ENCODE measurements around the gene PIM3. TPM values are rescaled to one million over a fixed set of nuclear protein-coding genes. Genes with fewer than 3 reads are reported as not detected.

PIM3 gene
- total RNA-seq, 2 experiments from 2014 or later = 60.1 to 62.3 TPM

DNA sequence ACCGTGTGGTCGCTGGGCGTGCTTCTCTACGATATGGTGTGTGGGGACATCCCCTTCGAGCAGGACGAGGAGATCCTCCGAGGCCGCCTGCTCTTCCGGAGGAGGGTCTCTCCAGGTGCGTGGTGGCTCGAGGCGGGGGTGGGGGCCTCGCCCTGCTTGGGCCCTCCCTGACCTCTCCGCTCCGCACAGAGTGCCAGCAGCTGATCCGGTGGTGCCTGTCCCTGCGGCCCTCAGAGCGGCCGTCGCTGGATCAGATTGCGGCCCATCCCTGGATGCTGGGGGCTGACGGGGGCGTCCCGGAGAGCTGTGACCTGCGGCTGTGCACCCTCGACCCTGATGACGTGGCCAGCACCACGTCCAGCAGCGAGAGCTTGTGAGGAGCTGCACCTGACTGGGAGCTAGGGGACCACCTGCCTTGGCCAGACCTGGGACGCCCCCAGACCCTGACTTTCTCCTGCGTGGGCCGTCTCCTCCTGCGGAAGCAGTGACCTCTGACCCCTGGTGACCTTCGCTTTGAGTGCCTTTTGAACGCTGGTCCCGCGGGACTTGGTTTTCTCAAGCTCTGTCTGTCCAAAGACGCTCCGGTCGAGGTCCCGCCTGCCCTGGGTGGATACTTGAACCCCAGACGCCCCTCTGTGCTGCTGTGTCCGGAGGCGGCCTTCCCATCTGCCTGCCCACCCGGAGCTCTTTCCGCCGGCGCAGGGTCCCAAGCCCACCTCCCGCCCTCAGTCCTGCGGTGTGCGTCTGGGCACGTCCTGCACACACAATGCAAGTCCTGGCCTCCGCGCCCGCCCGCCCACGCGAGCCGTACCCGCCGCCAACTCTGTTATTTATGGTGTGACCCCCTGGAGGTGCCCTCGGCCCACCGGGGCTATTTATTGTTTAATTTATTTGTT, 2.4 kb downstream of the PIM3 start:
- Mint-ChIP-seq H3K9me3 (no peaks in the 10 kb centered on the region), H3K27me3 (no peaks in the 10 kb centered on the region), H3K27ac (peak overlapping the region; percentile 77), H3K4me3 (peak overlapping the region; percentile 75), H3K36me3 (ENCODE audit: low read depth) (peaks cover 33% of the 10 kb centered on the region), H3K4me1 (peaks cover 40% of the 10 kb centered on the region)
- DNase-seq = peak; percentile 17
- POLR2A ChIA-PET = interaction anchor here (0.6 to 6.0 kb wide), 8 partner anchors 7 to 137 kb away, joined by 3 to 55 read pairs (median 6); no protein-coding TSS in a partner anchor
- CTCF ChIA-PET = interaction anchor here (0.6 to 3.5 kb wide), 2 partner anchors 32 to 67 kb away, joined by 3 to 11 read pairs; no protein-coding TSS in a partner anchor

DNA sequence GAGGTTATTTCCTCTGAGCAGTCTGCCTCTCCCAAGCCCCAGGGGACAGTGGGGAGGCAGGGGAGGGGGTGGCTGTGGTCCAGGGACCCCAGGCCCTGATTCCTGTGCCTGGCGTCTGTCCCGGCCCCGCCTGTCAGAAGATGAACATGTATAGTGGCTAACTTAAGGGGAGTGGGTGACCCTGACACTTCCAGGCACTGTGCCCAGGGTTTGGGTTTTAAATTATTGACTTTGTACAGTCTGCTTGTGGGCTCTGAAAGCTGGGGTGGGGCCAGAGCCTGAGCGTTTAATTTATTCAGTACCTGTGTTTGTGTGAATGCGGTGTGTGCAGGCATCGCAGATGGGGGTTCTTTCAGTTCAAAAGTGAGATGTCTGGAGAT, 3.1 kb downstream of the PIM3 start:
- ChIA-PET CTCF (interaction anchor here (0.6 to 3.5 kb wide), 2 partner anchors 33 to 67 kb away, joined by 3 to 11 read pairs; no protein-coding TSS in a partner anchor), POLR2A (interaction anchor here (0.6 to 6.0 kb wide), 4 partner anchors 7 to 48 kb away, joined by 4 to 55 read pairs (median 29); no protein-coding TSS in a partner anchor)
- Mint-ChIP-seq H3K36me3 (ENCODE audit: low read depth) (peaks cover 33% of the 10 kb centered on the region), H3K27me3 (no peaks in the 10 kb centered on the region), H3K9me3 (no peaks in the 10 kb centered on the region), H3K27ac (peak overlapping the region; percentile 66), H3K4me1 (peaks cover 38% of the 10 kb centered on the region), H3K4me3 (peak overlapping the region; percentile 75)
- peak; percentile 16 for DNase-seq

DNA sequence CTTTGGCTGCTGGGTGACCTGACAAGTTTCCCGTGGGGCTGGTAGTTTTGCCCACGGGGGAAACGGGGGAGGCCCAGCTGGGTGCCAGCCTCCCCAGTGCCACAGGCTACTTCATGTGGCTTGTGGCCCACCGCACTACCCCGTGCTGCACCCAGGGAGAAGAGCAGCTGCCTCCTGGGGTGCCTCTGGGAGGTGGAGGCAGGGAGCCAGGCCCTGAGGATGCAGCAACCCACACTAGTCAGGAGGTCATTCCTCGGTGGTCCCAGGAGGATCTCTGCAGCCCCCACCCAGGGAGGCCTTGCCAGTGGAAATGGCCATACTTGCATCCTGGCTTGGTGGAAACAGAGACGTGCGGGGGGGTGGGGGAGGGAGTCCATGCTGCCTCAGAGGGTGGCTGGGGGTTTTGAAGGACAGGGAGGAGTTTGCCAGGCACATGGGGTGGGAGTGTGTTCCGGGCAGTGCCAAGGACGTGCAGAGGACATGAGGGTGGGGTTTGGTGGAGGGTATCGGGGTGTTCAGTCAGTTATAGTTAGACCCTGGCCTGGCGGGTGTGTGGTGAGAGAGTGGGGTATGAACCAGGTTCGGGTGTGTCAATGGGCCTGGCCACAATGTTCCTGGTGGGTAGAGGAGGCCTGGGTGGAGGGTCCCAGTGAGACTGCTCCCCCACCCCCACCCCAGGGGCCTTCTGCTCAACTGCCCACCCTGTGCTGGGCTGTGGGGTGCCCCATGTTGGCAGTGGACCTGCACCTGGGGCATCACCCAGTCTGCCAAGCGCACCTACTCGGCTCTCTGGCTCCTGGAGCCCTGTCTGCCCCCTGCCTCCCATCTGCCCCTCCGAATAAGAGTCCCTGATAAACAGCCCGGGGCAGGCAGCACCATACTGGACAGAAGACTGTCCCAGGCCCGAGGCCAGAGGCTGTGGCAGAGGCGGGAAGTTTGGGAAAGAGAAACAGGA, 3.8 kb downstream of the PIM3 start:
- H3K9me3 Mint-ChIP-seq = no peaks in the 10 kb centered on the region
- ChIA-PET POLR2A (interaction anchor here (6.0 kb wide), 1 partner anchor 28 kb away, joined by 55 read pairs; no protein-coding TSS in a partner anchor), CTCF (interaction anchor here (3.5 kb wide), 1 partner anchor 34 kb away, joined by 11 read pairs; no protein-coding TSS in a partner anchor)
- H3K4me1 Mint-ChIP-seq = peaks cover 32% of the 10 kb centered on the region
- peak overlapping the region; percentile 66 for H3K27ac Mint-ChIP-seq
- H3K27me3 Mint-ChIP-seq = no peaks in the 10 kb centered on the region
- peak; percentile 29 for DNase-seq
- H3K36me3 Mint-ChIP-seq (ENCODE audit: low read depth) = peaks cover 33% of the 10 kb centered on the region
- peak overlapping the region; percentile 75 for H3K4me3 Mint-ChIP-seq

DNA sequence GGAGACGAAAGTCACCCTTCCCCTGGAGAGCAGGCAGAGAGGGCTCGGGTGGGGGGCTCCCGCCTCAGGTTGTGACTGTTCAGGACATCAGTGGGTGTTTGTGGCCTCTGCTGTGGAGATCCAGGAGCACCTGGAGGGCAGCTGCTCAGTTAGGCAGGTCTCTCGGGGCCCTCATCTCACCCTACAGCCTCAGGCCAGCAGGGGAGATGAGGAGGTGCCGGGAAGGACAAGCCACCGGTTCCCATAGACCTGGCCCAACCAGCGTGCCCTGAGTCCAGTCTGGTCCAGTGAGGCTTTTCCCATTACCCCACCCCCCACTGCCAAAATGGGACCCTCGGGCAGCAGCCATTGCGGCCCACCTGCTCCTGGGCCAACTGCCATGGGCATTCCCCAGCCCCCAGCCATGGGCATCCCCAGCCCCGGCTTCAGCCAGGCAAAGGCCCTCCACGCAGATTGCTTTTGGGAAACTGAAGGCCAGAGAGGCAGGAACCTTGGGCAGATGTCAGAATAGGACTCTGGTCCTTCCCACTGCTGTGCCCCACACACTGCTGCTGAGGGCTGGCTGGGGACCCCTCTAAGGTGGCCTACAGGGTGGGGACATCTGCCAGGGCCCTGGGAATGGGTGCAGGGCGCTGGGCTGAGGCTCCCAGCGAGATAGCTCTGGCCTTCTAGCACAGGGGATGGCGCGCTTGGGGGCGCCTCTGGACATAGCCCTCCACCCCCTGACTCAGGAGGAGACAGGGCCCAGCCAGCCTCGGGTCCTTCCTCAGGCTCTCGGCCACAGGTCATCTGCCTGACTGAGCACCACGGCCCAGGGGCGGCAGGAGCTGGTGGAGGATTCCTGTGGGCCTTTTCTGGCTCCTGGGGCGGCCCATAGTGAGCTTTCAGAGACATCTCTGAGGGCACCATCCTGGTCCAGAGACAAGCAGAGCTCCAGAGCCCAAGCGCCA, 4.8 kb downstream of the PIM3 start:
- peak; percentile 17 for DNase-seq
- Mint-ChIP-seq H3K36me3 (ENCODE audit: low read depth) (peaks cover 33% of the 10 kb centered on the region), H3K4me3 (no peak overlapping the region), H3K27me3 (no peaks in the 10 kb centered on the region), H3K27ac (no peak overlapping the region), H3K4me1 (peaks cover 33% of the 10 kb centered on the region), H3K9me3 (no peaks in the 10 kb centered on the region)
- ChIA-PET POLR2A (interaction anchor here (2.9 kb wide), 1 partner anchor 29 kb away, joined by 14 read pairs; no protein-coding TSS in a partner anchor), CTCF (no interaction called here)

DNA sequence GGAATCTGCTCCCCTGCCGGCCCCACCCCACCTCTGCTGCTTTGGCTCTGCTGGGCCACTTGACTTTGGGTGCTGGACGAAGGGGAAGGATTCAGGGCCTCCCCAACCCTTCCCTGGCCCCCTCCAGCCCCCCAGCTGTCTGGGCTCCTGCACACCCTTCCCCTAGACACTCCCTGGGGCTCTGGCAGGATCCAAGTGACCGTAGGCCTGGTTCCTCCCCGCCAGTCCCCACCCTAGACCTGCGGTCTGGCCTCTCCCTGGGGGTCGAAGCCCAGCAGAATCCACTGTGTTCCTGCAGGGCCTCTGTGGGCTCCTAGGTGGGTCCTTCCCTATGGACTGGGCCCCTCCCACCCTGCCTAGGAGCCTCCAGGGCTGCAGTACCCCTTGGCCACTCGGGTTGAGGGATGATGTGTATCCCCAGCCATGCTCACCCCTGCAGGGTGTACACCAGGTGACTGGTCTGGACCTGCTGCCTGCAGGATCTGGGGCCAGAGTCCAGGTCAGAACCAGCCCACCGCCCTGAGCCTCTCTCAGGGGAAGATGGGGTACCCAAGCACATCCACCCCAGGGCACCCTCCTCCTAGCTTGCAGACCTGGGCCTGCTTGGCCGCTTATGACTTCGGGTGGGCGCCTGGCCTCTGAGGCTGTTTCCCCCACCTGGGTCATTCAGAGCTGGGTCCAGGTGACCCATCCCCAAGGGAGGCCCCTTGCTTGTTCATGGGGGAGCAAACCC, 5.6 kb downstream of the PIM3 start:
- no peaks in the 10 kb centered on the region for H3K9me3 Mint-ChIP-seq
- peaks cover 33% of the 10 kb centered on the region for H3K36me3 Mint-ChIP-seq (ENCODE audit: low read depth)
- POLR2A ChIA-PET = interaction anchor here (1.0 to 2.9 kb wide), 2 partner anchors 30 to 224 kb away, joined by 5 to 14 read pairs; no protein-coding TSS in a partner anchor
- no peak overlapping the region for H3K4me3 Mint-ChIP-seq
- no peak overlapping the region for H3K27ac Mint-ChIP-seq
- no peaks in the 10 kb centered on the region for H3K27me3 Mint-ChIP-seq
- CTCF ChIA-PET = no interaction called here
- DNase-seq = peak; percentile 17
- peaks cover 41% of the 10 kb centered on the region for H3K4me1 Mint-ChIP-seq

DNA sequence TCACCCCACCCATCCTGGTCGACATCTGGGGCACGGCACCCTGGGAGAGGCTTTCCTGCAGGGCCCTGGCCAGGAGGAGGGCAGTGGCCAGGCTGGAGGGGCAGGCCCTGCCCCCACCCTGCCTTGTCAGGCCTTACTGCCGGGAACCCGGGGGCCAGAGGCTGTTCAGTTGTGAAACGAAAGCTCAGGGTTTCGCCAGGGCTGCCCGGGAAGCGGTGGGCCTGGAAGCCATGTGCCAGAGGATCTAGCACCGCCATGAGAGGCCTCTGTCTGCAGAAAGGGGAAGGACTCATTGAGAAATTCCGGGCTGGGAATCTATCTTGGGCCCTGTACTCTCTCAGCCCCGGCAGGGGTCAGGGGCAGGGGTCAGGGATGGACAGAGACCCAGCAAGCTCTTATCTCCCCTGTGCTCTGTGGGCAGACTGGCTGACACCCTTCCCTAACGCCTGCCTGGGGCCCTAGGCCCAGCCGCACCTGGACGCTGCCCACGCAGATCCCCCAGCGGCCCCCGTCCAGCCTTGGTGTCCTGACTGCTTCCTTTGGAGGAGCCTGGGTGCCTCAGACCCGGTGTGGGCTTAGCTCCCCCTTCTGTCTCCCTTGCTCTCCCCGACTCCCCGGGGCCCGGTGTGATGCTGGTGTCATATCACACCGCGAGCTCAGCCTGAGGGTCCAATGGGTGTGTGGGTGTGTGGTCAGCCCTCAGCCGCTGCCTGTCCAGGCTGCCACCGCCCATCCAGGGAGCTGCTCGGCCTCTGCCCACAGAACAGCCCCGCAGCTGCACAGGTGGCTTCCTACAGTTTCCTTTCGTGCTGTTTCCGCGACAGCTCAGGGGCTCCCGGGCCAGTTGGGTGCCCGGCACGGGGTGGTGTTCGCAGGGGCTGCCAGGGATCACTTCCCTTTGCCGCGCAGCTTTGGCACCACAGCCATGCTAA, 6.5 kb downstream of the PIM3 start:
- POLR2A ChIA-PET = interaction anchor here (1.0 to 2.9 kb wide), 2 partner anchors 31 to 223 kb away, joined by 5 to 14 read pairs; no protein-coding TSS in a partner anchor
- H3K27me3 Mint-ChIP-seq = no peaks in the 10 kb centered on the region
- CTCF ChIA-PET = interaction anchor here (1.3 kb wide), 1 partner anchor 37 kb away, joined by 5 read pairs; no protein-coding TSS in a partner anchor
- peaks cover 42% of the 10 kb centered on the region for H3K4me1 Mint-ChIP-seq
- H3K36me3 Mint-ChIP-seq (ENCODE audit: low read depth) = peaks cover 27% of the 10 kb centered on the region
- no peak for DNase-seq
- H3K4me3 Mint-ChIP-seq = no peak overlapping the region
- H3K9me3 Mint-ChIP-seq = no peaks in the 10 kb centered on the region
- no peak overlapping the region for H3K27ac Mint-ChIP-seq

DNA sequence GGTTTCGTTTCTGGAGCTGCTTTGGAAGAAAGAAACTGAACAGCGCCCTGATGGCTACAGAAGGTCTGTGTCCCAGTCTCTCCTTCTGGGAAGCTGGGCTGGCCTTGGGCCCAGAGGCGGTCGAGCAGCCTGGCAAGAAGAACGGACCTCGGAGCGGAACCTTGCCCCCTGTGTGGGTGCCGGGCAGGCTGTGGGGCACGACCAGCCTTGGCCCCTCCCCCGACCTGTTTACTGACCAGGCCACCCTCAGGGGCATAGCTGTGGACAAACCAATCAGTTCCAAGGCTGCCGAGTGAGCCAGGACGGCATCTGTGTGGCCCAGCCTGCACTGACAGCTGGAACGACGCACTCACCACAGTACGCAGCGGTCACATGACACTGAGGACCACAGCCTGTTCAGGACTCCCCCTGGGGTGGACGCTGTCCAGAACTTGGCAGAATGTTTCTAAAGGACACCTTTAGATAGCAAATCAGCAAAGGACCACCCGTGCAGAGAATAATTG, 7.2 kb downstream of the PIM3 start:
- ChIA-PET CTCF (interaction anchor here (1.3 kb wide), 1 partner anchor 37 kb away, joined by 5 read pairs; no protein-coding TSS in a partner anchor), POLR2A (interaction anchor here (2.9 kb wide), 1 partner anchor 31 kb away, joined by 14 read pairs; no protein-coding TSS in a partner anchor)
- H3K4me1 Mint-ChIP-seq = peaks cover 39% of the 10 kb centered on the region
- peaks cover 23% of the 10 kb centered on the region for H3K36me3 Mint-ChIP-seq (ENCODE audit: low read depth)
- no peak overlapping the region for H3K4me3 Mint-ChIP-seq
- no peaks in the 10 kb centered on the region for H3K9me3 Mint-ChIP-seq
- DNase-seq = no peak
- H3K27ac Mint-ChIP-seq = no peak overlapping the region
- no peaks in the 10 kb centered on the region for H3K27me3 Mint-ChIP-seq

DNA sequence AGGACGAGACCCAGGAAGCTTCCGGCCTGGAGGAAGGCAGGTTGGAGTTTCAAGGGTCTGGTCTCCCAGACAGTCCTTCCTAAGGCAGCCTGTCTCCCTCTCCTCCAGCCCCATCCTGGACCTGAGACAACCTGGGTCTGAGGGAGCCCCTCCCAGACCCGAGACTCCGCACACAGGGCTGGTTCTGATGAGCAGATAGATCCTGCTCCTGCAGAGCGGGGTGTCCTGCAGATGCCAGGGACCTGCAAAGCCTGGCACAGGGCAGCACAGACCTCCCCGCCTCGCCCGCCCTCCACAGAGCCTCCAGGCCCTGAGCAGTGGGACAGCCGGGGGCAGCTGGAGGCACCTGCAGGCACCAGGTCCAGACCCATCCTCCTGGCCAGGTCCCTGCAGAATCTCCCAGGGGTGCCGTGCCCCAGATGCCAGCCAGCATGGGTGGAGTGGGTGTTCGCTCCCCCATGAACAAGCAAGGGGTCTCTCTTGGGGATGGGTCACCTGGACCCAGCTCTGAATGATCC, 7.8 kb downstream of the PIM3 start:
- DNase-seq = no peak
- Mint-ChIP-seq H3K4me1 (peaks cover 33% of the 10 kb centered on the region), H3K27ac (no peak overlapping the region), H3K27me3 (no peaks in the 10 kb centered on the region), H3K9me3 (no peaks in the 10 kb centered on the region), H3K36me3 (ENCODE audit: low read depth) (peaks cover 17% of the 10 kb centered on the region), H3K4me3 (no peak overlapping the region)
- ChIA-PET CTCF (no interaction called here), POLR2A (interaction anchor here (1.0 to 4.1 kb wide), 2 partner anchors 7 to 32 kb away, joined by 5 to 51 read pairs; partner anchors contain the start of gene PIM3)

DNA sequence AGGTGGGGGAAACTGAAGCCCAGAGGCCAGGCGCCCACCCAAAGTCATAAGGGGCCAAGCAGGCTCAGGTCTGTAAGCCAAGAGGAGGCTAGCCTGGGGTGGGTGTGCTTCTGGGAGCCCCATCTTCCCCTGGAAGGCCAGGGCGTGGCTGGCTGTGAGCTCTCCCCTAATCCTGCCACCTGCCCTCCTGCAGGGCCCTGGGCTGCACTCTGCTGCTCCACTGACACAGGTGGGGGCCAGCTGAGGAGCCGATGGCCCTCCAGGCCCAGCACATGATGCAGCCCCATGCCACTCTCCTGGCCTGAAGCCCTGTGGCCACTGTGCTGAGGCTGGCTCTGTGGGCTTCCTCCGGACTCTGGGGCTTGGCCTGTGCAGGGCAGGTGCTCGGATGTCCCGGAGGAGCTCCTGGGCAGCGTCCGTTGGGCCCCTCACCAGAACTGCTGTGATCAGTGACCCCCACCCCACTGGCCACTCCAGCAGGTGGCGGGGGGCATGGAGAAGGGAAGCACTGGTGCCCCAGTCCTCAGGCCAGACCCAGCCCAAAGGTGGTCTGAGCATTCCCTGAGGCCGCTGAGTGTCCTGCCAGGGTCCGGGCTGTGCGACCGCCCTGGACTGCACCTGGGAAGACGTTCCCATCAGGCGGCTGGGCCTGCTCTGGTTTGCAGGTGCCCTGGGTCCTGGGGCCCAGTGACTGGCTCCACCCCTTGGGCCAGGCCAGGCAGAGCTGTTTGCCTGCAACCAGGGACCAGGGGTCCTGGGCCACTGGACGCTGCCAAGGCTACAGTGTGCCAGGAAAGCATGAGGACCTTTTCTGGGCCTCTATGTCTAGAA, 8.5 kb downstream of the PIM3 start:
- Mint-ChIP-seq H3K36me3 (ENCODE audit: low read depth) (peaks cover 10% of the 10 kb centered on the region), H3K4me1 (peaks cover 26% of the 10 kb centered on the region), H3K4me3 (no peak overlapping the region), H3K9me3 (no peaks in the 10 kb centered on the region), H3K27me3 (no peaks in the 10 kb centered on the region), H3K27ac (no peak overlapping the region)
- ChIA-PET CTCF (interaction anchor here (0.8 kb wide), 1 partner anchor 61 kb away, joined by 3 read pairs; no protein-coding TSS in a partner anchor), POLR2A (interaction anchor here (1.0 to 4.1 kb wide), 2 partner anchors 7 to 33 kb away, joined by 5 to 51 read pairs; partner anchors contain the start of gene PIM3)
- DNase-seq = peak; percentile 17
